ENCODE data around the gene SYNM.

The SYNM gene

GRCh38 chr15:99101501-99101900 lies 3.4 kb upstream of the SYNM start:
- no peak for TF ChIP-seq CTCF (IDR thresholded peaks at IDR 0.05; ENCODE audit: low read length, missing control alignments)
- no peak for DNase-seq (ENCODE audit: low read depth)
- H3K4me3 ChIP-seq (replicated peaks; ENCODE audit: low read depth, low read length): no peak overlapping the region

- H3K4me3 ChIP-seq (replicated peaks; ENCODE audit: low read depth, low read length): no peak overlapping the region
- no peak for DNase-seq (ENCODE audit: low read depth)
- no peak for TF ChIP-seq CTCF (IDR thresholded peaks at IDR 0.05; ENCODE audit: low read length, missing control alignments)
Measured at GRCh38 chr15:99102332-99103235, 2.3 kb upstream of the SYNM start.

- no peak for TF ChIP-seq CTCF (IDR thresholded peaks at IDR 0.05; ENCODE audit: low read length, missing control alignments)
- no peak for DNase-seq (ENCODE audit: low read depth)
- H3K4me3 ChIP-seq (replicated peaks; ENCODE audit: low read depth, low read length): no peak overlapping the region
Measured at GRCh38 chr15:99103279-99103678, 1.6 kb upstream of the SYNM start.

- peak overlapping the region; percentile 34 for H3K4me3 ChIP-seq (replicated peaks; ENCODE audit: low read depth, low read length)
- peak; percentile 63 for DNase-seq (ENCODE audit: low read depth)
- no peak for TF ChIP-seq CTCF (IDR thresholded peaks at IDR 0.05; ENCODE audit: low read length, missing control alignments)
Measured at GRCh38 chr15:99105514-99106341, 848 bp downstream of the SYNM start.

GRCh38 chr15:99106417-99107220 lies 1.7 kb downstream of the SYNM start:
- no peak for TF ChIP-seq CTCF (IDR thresholded peaks at IDR 0.05; ENCODE audit: low read length, missing control alignments)
- DNase-seq (ENCODE audit: low read depth): peak; percentile 40
- H3K4me3 ChIP-seq (replicated peaks; ENCODE audit: low read depth, low read length): peak overlapping the region; percentile 34

GRCh38 chr15:99108993-99109392 lies 4.1 kb downstream of the SYNM start:
- DNase-seq (ENCODE audit: low read depth): no peak
- no peak for TF ChIP-seq CTCF (IDR thresholded peaks at IDR 0.05; ENCODE audit: low read length, missing control alignments)
- H3K4me3 ChIP-seq (replicated peaks; ENCODE audit: low read depth, low read length): no peak overlapping the region
